HG02938 (cell line): ENCODE measurements around the gene FYTTD1.

ENCODE experiments used
- ATAC-seq: cut with Tn5 transposase; IDR thresholded peaks from one replicate; pipeline ENCODE4 v1.9.1; 2021; ENCODE audit warnings: mild to moderate bottlenecking, moderate library complexity; ENCODE audit not compliant: unreplicated experiment

FYTTD1 gene

GRCh38 chr3:197737319-197737649 is 12.4 kb upstream of the FYTTD1 start:
- no peak for ATAC-seq

GRCh38 chr3:197737749-197738462 is 11.8 kb upstream of the FYTTD1 start:
- ATAC-seq: no peak

- no peak for ATAC-seq
Observed at GRCh38 chr3:197742787-197743186, 6.9 kb upstream of the FYTTD1 start.

GRCh38 chr3:197746209-197746608 is 3.5 kb upstream of the FYTTD1 start:
- no peak for ATAC-seq

- no peak for ATAC-seq
Observed at GRCh38 chr3:197746801-197747237, 2.9 kb upstream of the FYTTD1 start.

GRCh38 chr3:197748597-197749314 is 927 bp upstream of the FYTTD1 start:
- no peak for ATAC-seq

- ATAC-seq: peak; percentile 30
Observed at GRCh38 chr3:197749315-197749600, 425 bp upstream of the FYTTD1 start.

GRCh38 chr3:197750396-197750831 is 731 bp downstream of the FYTTD1 start:
- ATAC-seq: peak; percentile 43

- no peak for ATAC-seq
Observed at GRCh38 chr3:197750858-197751737, 1.4 kb downstream of the FYTTD1 start.

- ATAC-seq: no peak
Observed at GRCh38 chr3:197752107-197752506, 2.4 kb downstream of the FYTTD1 start.

- no peak for ATAC-seq
Observed at GRCh38 chr3:197753263-197753662, 3.6 kb downstream of the FYTTD1 start.

GRCh38 chr3:197756704-197757103 is 7.0 kb downstream of the FYTTD1 start:
- no peak for ATAC-seq

- ATAC-seq: no peak
Observed at GRCh38 chr3:197758512-197758911, 8.8 kb downstream of the FYTTD1 start.

GRCh38 chr3:197761784-197762183 is 12.1 kb downstream of the FYTTD1 start:
- no peak for ATAC-seq

GRCh38 chr3:197775317-197775716 is 25.6 kb downstream of the FYTTD1 start:
- no peak for ATAC-seq

- no peak for ATAC-seq
Observed at GRCh38 chr3:197782230-197782629, 32.5 kb downstream of the FYTTD1 start.

- no peak for ATAC-seq
Observed at GRCh38 chr3:197784019-197784585, 34.4 kb downstream of the FYTTD1 start.

GRCh38 chr3:197787412-197787811 is 37.7 kb downstream of the FYTTD1 start:
- ATAC-seq: no peak

GRCh38 chr3:197789309-197789708 is 39.6 kb downstream of the FYTTD1 start:
- no peak for ATAC-seq

- no peak for ATAC-seq
Observed at GRCh38 chr3:197790033-197790432, 40.4 kb downstream of the FYTTD1 start.

- ATAC-seq: peak; percentile 69
Observed at GRCh38 chr3:197791113-197791891, 41.6 kb downstream of the FYTTD1 start, which contains the start of gene LRCH3. Gene LRCH3, plus strand, starts transcription at chr3:197791254. Its CDS starts 25 bp downstream, at chr3:197791279.
